Activated CD8-positive, alpha-beta memory T cell treated with anti-CD3 and anti-CD28 coated beads for 36 hours (primary cell): Measurements from ENCODE around the gene TNK2. TPM values are rescaled to one million over a fixed set of nuclear protein-coding genes. Genes with fewer than 3 reads are reported as not detected.
"Not testable (repeated sequence)": the region's sequence is repeated elsewhere in the genome, so short reads cannot be mapped to it uniquely, and the experiment has no call there.

ENCODE experiments used
- CTCF ChIA-PET: fragments of 350-600 bp; sonication (Branson Sonifier 250); formaldehyde crosslinking; loops from one replicate; lab custom pipeline; 2021; ENCODE audit warnings: antibody characterized with exemption; lab: Charles Lee
- POLR2A ChIA-PET: fragments of 350-600 bp; sonication (Branson Sonifier 250); formaldehyde crosslinking; loops from one replicate; lab custom pipeline; 2021; ENCODE audit warnings: antibody characterized with exemption; lab: Charles Lee
- total RNA-seq, 2 experiments: library from RNA; stranded (reverse); gene quantifications; one replicate each; pipeline ENCODE4 v1.2.3, GENCODE V29; 2021

TNK2 gene
- total RNA-seq, 2 experiments from 2014 or later, result 62.7 to 64.3 TPM

DNA sequence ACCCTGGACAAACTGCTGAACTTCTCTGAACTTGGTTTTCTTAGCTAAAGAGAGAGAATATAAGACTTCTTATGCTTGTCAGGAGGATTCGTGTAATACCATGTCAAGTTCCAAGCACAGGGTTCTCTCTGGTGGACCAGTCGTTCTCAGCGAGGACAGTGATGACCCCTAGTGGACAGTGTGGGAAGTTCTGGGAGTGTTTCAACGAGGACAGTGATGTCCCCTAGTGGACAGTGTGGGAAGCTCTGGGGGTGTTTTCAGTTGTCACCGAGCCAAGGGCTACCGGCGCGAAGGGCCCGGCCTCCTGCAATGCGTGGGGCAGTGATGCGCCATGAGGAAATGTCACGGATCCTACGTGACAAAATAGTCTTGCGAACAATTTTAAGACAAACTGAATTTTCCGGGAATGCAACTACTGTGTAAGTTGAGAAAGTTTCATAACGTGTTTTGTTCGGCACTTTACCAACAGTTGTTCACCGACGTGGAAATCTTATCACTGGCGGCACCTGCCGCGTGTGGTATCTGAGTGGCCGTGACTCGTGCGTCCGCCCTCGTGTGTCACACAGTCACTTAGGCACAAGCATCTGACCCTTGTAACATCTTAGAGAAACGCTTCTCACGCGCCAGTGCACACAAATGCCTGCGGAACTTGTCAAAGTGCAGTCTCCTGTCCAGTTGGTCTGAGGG lies 57.4 kb downstream of the TNK2 start:
- CTCF ChIA-PET, result interaction anchor here (0.6 to 4.8 kb wide), 25 partner anchors 9 to 298 kb away, joined by 3 to 50 read pairs (median 5); partner anchors contain the start of genes MUC4 and TNK2
- POLR2A ChIA-PET, result no interaction called here

DNA sequence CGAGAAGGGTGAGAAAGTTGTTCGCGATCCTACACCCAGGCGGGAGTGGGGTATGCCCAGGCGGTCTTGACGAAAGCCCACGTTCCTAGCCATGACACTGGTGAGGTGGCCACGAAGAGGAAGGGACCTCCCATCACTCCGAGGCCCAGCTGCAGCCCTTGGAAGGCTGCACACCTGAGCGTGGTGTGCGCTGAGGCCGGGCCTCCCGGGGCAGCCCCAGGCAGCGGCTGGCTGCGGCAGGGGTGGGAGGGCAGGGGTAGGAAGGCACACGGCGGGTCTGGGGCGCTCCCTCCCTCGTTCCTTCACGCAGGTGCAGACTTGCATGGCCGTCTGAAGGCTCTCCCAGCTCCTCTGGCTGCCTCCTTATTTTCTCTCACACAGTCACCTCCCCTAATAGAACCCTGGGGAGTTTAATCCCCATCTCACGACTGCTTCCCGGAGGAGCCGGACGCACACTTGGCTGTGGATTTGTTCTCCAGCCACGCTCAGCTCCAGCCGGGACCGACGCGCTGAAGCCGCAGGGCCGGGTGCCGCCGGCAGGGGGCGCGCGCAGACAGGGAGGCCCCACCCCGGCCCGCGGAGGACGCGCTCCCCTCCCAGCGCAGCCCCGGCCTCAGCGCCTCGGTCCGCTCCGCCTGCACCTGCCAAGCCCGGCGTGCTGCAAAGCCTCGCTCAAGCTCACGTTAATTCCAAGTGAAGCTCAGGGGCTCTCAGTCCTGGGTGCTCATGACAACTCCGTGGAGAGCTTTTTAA lies 58.9 kb downstream of the TNK2 start:
- POLR2A ChIA-PET, result no interaction called here
- CTCF ChIA-PET, result interaction anchor here (0.7 to 4.8 kb wide), 18 partner anchors 8 to 152 kb away, joined by 3 to 50 read pairs (median 7); partner anchors contain the start of gene TNK2

DNA sequence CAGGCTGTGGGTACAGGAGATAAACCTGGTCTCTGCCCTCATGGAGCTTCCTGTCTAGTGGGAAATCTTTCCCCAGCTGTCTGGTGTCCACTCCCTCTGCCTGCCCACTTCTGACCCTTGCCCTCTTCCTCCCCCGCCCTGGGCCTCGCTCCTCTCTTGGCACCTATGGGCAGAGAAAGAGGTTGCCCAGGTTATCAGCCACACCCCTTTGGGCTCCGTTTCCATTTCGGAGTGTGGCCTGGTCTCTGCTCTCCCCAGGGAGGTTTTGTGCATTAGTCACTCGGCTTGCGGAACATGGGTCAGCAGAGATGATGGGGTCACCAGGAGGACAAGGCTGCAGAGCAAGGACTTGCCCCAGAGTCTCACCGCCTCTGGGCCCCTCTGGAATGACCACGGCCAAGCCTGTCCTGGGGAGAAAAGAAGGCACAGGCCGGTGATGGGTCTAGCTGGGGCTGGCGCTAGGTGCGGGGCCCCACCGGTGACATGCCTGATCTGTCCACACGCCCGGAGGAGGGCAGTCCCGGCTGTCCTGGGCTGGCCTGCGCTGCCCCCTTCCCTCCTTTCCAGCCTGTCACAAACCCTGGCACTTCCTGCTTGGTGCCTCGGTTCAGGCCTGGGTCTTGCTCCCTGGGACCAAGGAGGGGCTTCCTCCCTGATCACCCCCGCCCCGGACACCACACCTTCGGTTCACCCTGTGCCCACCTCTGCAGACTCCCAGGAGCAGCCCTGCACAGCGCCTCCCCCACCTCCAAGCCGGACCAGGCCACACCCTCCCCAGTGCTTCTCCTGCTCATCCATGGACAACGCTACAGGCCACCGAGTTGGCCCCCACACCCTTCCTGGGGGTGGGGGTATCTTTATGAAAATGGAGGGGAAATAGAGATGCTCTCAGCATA lies 61.0 kb downstream of the TNK2 start:
- ChIA-PET POLR2A (no interaction called here), CTCF (no interaction called here)

DNA sequence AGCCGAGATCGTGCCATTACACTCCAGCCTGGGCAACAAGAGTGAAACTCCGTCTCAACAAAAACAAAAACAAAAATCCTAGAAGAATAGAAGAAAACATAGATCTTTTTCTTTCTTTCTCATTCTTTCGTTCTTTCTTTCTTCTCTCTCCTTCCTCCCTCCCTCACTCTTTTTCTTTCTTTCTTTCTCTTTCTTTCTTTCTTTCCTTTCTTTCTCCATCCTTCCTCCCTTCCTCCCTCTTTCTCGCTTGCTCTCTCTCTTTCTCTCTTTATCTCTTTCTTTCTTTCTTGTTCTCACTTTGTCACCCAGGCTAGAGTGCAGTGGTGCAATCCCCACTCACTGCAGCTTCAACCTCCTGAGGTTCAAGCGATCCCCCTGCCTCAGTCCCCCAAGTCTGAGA lies 62.9 kb downstream of the TNK2 start:
- ChIA-PET CTCF (no interaction called here), POLR2A (no interaction called here)

DNA sequence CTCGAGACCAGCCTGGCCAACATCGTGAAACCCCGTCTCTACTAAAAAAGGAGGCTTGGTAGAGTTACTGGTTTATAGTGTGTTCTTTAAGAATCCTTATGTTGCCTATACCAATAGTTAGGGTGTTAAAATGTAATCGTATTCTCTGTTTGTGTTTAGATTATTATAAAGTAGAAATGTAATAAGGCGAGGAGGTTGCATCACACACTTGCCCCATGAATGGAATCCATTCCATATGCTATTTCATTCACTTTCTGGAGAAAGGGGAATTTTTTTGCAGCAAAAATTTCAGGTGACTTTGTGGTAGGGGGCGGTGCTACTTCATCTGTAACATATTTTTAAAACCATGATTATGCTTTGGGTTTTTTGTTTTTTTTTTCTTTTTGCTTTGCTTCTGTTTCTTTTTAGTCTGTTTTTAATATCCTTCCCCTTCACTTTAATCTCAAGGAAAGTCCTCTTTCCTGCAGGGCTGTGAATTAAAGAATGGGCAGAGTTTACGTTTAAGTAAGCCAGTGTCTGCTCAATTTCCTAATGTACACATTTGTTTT lies 63.6 kb downstream of the TNK2 start:
- CTCF ChIA-PET, result no interaction called here

DNA sequence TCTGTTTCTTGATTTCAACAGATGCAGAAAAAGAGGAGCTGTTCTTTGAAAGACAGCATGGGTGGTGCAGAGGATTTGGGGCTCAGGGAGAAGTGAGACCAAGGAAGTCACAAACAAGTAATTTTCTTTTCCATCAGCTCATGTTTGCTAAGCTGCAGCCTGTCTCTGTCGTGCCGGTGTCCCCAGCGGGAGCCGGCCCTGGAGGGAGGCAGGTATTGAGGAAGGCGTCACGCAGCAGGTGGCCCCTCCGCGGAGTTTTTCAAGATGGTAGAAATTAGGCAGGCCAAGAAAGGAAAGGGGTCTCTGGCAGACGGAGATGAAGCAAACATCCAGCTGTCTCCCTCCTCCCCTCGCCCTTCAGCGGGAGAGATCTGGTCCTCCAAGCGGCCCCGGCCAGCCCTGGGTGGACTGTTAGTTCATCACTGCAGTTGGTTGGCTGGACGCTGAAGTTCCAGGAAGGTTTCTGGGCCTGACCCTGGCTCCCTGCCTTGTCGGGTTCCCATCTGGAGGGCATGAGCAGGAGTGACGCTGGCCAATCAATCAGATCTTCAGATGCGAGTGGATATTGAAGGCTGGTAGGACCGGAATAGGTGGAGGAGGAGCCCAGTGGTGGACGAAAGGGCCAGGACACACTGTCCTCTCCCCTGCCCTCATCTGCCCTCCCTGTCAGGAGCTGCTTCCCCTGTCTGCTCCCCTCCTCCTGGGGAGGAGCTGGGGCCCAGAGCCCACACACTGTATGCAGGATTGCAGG lies 68.9 kb downstream of the TNK2 start:
- ChIA-PET CTCF (no interaction called here), POLR2A (no interaction called here)

More for the DNA sequence above, 63.6 kb downstream of the TNK2 start:
- POLR2A ChIA-PET, result no interaction called here

DNA sequence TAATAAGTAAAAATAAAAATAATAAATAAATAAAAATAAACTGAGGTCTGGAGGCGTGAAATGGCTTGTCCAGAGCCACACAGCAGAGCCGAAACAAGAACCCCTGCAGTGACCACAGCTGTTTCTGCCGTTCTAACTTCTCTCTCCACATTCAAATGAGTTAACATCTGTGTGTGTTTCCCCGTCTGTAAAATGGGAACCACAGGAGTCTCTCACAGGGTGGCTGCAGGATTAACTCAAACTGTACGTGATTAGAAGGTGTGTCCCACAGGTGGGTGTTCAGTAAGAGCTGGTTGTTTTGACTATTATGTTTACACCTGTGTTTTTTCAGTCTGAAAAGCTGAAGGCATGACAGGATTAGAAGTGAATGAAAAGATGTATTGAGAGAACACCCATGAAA lies 69.6 kb downstream of the TNK2 start:
- ChIA-PET POLR2A (no interaction called here), CTCF (no interaction called here)

DNA sequence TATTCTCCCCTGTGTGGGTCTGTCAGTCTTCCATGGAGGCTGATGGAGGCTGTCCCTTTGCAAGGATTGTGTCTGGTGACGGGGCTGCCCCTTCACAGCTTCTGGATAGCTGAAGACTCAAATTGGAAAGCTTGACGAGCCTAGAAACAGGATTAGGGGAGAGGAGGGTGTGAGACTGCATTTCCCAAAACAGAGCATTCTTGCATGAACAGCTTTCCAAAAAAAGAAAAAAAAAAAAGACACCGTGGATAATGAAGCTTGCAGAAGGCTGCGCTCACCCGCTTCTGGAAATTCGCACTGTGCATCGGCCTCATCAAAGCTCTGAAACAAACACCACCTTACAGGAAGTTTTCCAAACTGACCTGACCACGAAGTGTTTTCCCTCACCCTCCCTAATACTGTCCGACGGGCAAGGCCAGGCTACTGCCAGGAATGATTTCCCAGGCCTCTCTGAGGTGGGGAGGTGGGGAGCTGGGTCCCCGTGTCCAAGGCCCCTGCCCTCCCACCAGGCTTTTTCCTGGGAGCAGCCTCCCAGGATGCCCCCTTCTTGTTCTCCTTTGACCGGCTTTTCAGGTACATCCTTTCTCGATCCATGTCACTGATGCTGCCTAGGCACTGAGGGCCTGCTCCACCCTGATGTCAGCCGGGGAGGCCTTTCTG lies 71.7 kb downstream of the TNK2 start:
- CTCF ChIA-PET, result interaction anchor here (1.2 kb wide), 1 partner anchor 14 kb away, joined by 3 read pairs; no protein-coding TSS in a partner anchor
- POLR2A ChIA-PET, result no interaction called here

DNA sequence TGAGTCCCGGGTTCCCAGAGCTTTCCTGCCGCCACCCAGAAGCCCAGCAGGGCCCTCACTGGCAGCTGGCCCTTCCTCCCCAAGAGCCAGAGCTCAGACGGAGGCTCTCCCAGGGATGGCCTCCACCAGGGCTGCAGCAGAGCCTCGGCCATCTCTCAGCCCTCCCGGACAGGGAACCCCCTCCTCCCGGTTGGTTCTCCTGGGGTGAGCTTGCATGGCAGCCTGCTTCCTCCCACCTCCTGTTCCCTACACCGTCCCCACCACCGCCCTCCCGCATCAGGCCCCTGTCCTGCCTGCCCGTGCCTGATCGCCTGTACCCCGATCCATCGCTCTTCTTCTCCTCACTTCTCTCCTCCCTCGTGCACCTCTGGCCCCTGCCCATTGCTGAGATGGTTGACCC lies 72.6 kb downstream of the TNK2 start:
- CTCF ChIA-PET, result interaction anchor here (0.9 to 1.2 kb wide), 2 partner anchors 15 kb away, joined by 3 read pairs; no protein-coding TSS in a partner anchor
- POLR2A ChIA-PET, result no interaction called here

DNA sequence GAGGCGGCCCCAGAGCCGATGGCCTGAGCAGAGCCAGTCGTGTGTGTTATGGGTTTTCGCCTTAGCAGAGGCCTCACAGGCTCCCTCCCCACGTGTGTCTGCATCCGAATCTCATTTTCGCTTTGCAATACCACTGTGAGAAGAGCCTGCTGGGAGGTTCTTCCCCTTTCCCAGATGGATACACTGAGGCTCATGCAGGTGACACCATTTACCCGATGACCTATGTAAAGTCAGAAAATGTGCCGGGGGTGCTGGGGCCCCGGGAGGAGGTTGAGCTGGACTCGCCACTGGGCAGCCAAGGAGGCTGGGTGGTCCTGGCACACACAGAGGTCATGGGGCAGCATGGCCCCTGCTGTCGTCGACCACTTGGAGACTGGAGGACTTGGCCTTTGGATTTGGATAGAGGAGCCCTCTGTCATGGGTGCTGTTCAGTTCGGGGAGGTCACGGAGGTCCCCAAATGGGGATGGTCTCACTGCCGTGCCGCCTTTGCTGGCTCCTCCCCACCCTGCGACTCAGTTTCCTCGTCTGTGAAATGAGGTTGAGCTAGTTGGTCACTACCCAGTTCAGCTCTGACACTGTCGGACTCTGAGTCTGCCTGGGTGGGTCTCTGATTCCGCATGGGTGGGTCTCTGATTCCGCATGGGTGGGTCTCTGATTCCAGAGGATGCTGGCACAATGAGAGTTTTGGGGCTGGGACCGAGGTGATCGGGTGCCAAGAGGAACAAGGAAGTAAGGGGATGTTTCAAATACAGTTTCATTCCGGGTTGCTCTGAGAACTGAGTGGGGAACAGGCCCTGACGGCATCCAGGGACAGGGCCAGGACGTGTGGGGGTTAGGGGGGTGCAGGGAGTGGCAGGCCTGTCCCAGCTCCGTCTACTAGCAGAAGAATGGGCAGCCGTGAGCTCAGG lies 73.4 kb downstream of the TNK2 start:
- ChIA-PET POLR2A (no interaction called here), CTCF (interaction anchor here (0.9 to 1.8 kb wide), 3 partner anchors 15 to 16 kb away, joined by 3 to 9 read pairs (median 3); no protein-coding TSS in a partner anchor)

DNA sequence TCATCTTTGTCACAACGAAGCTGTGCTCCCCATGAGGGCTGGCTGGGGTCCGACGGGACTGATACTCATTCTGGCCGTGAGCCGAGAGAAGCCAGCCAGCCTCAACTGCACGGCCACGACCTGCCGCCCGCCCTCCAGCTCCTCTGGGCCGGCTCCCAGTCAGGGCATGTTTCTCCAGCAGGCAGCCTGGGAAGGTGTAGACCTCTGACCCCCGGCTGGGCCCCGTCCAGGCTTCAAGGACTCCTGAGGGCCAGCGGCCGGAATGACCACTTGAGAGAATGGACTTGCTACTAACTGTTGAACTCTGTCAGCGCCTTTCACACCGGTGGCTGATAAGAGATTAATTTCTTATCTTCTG lies 78.5 kb downstream of the TNK2 start:
- ChIA-PET POLR2A (no interaction called here), CTCF (no interaction called here)

DNA sequence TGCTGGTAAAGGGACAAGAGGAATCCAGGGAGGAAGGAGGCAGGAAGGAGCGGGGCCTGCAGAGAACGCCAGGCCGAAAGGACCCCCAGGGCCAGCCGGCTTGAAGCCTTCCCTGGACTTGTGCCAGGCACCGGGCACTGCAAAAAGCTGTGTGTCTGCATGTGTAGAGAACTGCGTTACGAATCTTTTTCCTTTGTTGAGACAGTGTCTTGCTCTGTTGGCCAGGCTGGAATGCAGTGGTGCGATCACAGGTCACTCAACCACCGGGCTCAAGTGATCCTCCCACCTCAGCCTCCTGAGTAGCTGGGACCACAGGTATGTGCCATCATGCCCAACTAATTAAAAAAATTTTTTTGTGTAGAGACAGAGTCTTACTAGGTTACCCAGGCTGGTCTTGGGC lies 79.6 kb downstream of the TNK2 start:
- CTCF ChIA-PET, result interaction anchor here (1.1 kb wide), 1 partner anchor 21 kb away, joined by 3 read pairs; no protein-coding TSS in a partner anchor

DNA sequence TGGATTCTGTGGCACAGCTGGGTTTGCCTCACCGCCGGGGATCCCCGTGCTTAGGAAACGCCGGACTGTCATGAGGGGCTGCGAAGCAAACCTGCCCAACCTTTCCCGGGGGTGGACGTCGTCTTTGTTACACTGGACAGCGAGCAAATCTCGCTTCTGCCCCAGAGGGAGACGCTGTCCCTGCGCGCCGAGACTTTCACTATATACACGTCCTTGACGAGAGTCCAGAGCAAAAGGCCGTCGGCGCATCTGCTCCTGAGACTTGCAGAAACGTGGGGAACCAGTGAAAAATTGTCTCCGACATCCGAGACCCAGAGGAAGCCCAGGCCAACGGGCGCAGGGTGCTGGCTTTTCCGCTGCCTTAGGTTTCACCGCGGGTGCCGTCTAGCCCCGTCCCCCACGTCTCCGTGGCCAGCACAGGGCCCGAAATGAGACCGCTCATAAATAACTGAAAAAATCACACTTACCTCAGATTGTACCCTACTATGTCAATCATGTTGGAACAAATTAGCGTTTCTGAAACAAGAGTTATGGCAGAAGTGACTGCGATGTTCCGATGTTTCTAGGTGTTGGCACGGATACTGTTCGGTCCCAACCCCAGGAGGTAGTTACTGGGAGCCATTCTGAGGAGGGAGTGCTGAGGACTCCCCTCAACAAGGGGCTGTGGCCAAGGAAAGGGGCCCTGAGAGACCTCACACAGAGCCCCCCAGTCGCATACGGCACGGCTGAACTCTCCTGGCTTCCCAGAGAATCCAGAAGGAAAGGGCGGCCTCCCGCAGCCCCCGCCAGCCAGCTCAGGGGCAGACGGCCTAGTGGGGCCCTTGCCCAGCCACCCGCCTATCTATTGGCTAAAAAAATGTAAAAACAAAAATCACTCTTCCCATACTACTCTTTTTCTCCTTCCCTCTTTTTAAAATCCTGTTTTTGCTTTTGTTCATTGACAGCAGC lies 82.2 kb downstream of the TNK2 start:
- POLR2A ChIA-PET, result no interaction called here
- CTCF ChIA-PET, result no interaction called here

More for the DNA sequence above, 79.6 kb downstream of the TNK2 start:
- POLR2A ChIA-PET, result no interaction called here

DNA sequence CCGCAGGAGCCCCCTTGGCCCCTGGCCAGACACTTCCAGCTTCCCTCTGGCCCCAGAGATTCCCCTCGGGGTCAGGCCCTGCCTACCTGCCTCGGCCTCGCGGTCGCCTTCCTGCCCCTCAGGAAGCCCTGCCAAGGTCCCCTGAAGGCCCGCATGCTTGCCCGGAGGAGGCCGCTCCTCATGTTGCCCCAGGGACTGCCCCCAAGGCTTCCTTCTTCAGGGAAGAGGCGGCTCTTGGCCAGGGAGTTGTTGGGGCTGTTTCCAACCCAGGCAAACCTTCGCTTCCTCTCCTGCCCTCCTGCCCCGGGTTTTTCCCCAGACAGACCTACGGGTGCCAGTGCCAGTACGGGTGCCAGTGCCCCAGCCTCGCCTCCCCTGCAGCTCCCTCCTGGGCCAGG lies 83.2 kb downstream of the TNK2 start:
- ChIA-PET POLR2A (no interaction called here), CTCF (no interaction called here)

DNA sequence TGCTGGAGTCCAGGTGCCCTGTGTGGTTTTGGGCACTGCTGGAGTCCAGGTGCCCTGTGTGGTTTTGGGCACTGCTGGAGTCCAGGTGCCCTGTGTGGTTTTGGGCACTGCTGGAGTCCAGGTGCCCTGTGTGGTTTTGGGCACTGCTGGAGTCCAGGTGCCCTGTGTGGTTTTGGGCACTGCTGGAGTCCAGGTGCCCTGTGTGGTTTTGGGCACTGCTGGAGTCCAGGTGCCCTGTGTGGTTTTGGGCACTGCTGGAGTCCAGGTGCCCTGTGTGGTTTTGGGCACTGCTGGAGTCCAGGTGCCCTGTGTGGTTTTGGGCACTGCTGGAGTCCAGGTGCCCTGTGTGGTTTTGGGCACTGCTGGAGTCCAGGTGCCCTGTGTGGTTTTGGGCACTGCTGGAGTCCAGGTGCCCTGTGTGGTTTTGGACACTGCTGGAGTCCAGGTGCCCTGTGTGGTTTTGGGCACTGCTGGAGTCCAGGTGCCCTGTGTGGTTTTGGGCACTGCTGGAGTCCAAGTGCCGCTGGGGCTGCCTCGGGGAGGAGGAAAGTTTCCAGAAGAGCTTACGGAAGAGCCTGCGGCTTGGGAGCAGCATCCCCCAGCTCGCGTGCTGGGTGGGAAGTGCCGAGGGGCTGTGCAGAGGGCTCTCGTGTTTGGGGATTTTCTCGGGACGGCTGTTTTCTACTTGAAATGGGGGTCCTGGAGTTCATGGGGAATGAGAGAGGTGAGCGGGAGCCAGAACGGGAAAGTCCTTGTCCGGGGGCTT lies 83.7 kb downstream of the TNK2 start:
- CTCF ChIA-PET, POLR2A ChIA-PET: not testable (repeated sequence)
